ENCODE measurements around the gene OLFM4. TPM values are rescaled to one million over a fixed set of nuclear protein-coding genes. Genes with fewer than 3 reads are reported as not detected.

Gene OLFM4
- total and polyA plus RNA-seq, 10 of the 15 experiments (the other 5 are each of a cell fraction or from before 2014, with no cell fraction given): 0.03 to 0.27 (median 0.11) TPM; not detected in 6

DNA sequence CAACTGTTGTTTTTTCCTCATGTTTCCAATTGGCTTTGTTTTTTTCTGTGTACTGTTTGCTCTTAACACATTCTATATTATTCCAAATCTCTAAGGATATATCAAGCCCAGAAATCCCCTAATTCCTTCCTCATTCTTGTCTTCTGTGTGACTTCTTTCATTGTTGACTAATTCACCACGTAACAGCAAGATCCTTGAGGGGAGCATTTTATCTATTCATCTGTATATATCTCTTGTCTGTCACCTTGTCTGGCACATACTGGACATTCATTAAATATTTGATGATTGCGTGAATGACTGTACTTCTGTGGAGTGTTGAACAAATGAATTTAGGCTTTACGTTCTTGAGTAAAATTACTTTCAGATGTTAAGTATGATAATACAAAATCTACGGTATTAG lies 44.8 kb upstream of the OLFM4 start (continued):
- TF ChIP-seq, protein P1, sequence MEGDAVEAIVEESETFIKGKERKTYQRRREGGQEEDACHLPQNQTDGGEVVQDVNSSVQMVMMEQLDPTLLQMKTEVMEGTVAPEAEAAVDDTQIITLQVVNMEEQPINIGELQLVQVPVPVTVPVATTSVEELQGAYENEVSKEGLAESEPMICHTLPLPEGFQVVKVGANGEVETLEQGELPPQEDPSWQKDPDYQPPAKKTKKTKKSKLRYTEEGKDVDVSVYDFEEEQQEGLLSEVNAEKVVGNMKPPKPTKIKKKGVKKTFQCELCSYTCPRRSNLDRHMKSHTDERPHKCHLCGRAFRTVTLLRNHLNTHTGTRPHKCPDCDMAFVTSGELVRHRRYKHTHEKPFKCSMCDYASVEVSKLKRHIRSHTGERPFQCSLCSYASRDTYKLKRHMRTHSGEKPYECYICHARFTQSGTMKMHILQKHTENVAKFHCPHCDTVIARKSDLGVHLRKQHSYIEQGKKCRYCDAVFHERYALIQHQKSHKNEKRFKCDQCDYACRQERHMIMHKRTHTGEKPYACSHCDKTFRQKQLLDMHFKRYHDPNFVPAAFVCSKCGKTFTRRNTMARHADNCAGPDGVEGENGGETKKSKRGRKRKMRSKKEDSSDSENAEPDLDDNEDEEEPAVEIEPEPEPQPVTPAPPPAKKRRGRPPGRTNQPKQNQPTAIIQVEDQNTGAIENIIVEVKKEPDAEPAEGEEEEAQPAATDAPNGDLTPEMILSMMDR (IDR thresholded peaks at IDR 0.05 in 2 of 3, conservative IDR thresholded peaks at IDR 0.05 in 1 of 3; ENCODE audit: control insufficient read depth in 2 of 3, extremely low read depth in 1 of 3, insufficient read depth in 1 of 3, low read depth in 3 of 3, low read length in 3 of 3): no peak
- no peak for TF ChIP-seq MTA3 (IDR thresholded peaks at IDR 0.05; ENCODE audit: borderline replicate concordance, low read length)
- no peak for TF ChIP-seq SIX5 (IDR thresholded peaks at IDR 0.05; ENCODE audit: low read depth, low read length, severe bottlenecking)

DNA sequence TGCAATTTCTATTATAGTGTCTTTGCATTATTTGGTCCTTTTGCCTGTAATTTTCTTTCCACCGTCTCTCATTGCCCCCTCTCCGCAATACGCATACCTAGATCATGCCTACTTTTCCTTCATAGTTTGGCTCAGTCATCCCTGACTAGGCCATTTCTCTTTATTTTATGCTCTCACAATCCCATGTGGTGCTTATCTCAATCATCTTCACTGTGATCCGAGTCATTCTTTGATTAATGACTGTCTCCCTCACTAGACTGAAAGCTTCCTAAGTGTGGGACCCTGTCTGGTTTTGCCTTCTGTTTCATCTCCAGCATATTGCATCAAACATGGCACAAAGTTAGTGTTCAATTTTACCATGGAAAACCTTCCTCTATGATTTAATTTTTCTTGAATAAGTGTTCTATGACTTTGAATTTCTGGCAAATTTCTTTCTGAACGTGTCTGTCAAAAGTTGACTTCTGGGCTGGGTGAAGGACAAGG lies 43.7 kb upstream of the OLFM4 start:
- ChIA-PET CTCF (no interaction called here), POLR2A (no interaction called here), RAD21 (ENCODE audit: unreplicated experiment) (no interaction called here), SMC1A (ENCODE audit: uncharacterized antibody, unreplicated experiment) (no interaction called here)
- H3K27ac ChIP-seq (ENCODE audit: control insufficient read depth, insufficient read depth): no peak overlapping the region
- H3K36me3 ChIP-seq (ENCODE audit: control insufficient read depth in 2 of 2, insufficient read depth in 2 of 2, low read length in 1 of 2): no peaks in the 10 kb centered on the region
- in situ Hi-C loops (cut with MboI) (no loop called here), intact Hi-C loops (cut with micrococcal nuclease; ENCODE audit: unreplicated experiment) (no loop called here)
- WGBS (ENCODE audit: insufficient coverage, insufficient replicate concordance, low lambda C conversion rate, missing lambda C conversion rate): 37% methylated on average over 5 of the region's 5 CpGs
- no peaks in the 10 kb centered on the region for H3K4me1 ChIP-seq (ENCODE audit: control insufficient read depth, insufficient read depth, low read length)
- no peaks in the 10 kb centered on the region for H3K9me3 ChIP-seq (replicated peaks; ENCODE audit: control insufficient read depth, insufficient read depth, low read length)
- 0 out of 4 replicates have a peak, but pooled peaks cover 0 to 3% of the 10 kb centered on the region in 2 experiments for H3K27me3 ChIP-seq (replicated peaks in 1 of 2; ENCODE audit: control insufficient read depth in 2 of 2, insufficient read depth in 2 of 2, low read length in 1 of 2)
- H2AFZ ChIP-seq (ENCODE audit: control insufficient read depth, low read depth, low read length): no peak overlapping the region
- no peak for TF ChIP-seq CEBPB (IDR thresholded peaks at IDR 0.05; ENCODE audit: borderline replicate concordance in 1 of 2, low read depth in 2 of 2, low read length in 2 of 2)
- TF ChIP-seq ZNF217 (IDR thresholded peaks at IDR 0.05): no peak
- TF ChIP-seq CREB1 (IDR thresholded peaks at IDR 0.05; ENCODE audit: low read depth): no peak
- no peak for TF ChIP-seq TARDBP (IDR thresholded peaks at IDR 0.05; ENCODE audit: borderline replicate concordance)
- no peak for TF ChIP-seq ETV6 (conservative IDR thresholded peaks at IDR 0.05 in 1 of 2, IDR thresholded peaks at IDR 0.05 in 1 of 2; ENCODE audit: borderline replicate concordance in 1 of 2, low read depth in 1 of 2)
- H4K20me1 ChIP-seq (ENCODE audit: control insufficient read depth, insufficient read depth): no peaks in the 10 kb centered on the region
- no peak overlapping the region for H3K9ac ChIP-seq (ENCODE audit: control insufficient read depth, insufficient read depth, low read length)
- H3K4me2 ChIP-seq (ENCODE audit: control insufficient read depth, insufficient read depth): no peak overlapping the region
- ATAC-seq: no peak
- FAIRE-seq: no peak
- DNase-seq (ENCODE audit: low read depth, low spot score): no peak
- H3K79me2 ChIP-seq (ENCODE audit: control insufficient read depth, insufficient read depth, low read length): no peaks in the 10 kb centered on the region
- no peak overlapping the region for H3K4me3 ChIP-seq
- BruUV-seq (replicated peaks): no TSS peak

Data from GM12878 (cell line).